Measurements from ENCODE around the gene SEC14L1.

Gene SEC14L1

DNA sequence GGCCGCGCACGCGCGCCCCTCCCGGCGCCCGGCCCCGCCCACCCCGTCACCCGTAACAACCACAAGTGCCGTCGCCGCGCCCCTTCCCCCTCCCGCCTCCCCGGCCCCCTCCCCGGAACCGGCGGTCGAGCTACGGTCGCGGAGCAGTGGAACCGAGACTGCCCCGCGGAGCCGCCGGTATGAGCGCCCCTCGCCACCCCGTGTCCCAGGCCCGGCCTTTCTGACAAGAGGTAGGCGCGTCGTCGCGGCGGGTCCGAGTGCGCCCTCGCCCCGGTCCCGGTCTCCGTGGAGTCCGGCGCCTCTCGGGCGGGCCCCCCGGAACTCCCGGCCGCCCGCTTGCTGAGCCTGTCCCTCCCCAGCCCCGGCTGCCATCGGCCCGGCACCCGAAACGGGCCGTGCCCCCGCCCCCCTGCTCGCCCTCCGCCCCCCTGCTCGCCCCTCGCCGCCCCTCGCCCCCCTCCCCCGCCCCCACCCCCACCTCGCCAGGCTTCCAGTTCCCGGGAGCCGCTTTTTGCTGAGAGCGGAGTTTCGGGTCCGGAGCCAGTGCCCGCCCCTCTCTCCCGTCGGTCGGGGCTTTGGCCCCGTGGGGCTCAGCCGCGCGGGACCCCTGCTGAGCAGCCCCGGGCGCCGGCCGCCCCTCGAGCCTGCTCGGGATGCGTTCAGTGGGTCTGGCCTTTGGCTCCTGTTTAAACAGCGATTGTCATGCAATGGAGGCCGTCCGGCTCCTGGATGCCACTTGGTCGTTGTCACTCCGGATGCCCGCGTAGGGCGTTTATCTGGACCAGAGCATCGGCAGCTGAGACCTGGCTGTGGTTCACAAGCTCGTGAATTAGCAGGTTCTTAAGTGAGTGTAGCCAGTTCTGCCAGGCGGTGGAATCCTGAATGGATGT, at the start of gene SEC14L1:
Gene SEC14L1 (plus strand): TSS at position 92 of the 890 bp plus-strand sequence. CDS start 2,628 bp downstream, outside the sequence.
- TF ChIP-seq, protein P1, sequence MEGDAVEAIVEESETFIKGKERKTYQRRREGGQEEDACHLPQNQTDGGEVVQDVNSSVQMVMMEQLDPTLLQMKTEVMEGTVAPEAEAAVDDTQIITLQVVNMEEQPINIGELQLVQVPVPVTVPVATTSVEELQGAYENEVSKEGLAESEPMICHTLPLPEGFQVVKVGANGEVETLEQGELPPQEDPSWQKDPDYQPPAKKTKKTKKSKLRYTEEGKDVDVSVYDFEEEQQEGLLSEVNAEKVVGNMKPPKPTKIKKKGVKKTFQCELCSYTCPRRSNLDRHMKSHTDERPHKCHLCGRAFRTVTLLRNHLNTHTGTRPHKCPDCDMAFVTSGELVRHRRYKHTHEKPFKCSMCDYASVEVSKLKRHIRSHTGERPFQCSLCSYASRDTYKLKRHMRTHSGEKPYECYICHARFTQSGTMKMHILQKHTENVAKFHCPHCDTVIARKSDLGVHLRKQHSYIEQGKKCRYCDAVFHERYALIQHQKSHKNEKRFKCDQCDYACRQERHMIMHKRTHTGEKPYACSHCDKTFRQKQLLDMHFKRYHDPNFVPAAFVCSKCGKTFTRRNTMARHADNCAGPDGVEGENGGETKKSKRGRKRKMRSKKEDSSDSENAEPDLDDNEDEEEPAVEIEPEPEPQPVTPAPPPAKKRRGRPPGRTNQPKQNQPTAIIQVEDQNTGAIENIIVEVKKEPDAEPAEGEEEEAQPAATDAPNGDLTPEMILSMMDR (IDR thresholded peaks at IDR 0.05): no peak

DNA sequence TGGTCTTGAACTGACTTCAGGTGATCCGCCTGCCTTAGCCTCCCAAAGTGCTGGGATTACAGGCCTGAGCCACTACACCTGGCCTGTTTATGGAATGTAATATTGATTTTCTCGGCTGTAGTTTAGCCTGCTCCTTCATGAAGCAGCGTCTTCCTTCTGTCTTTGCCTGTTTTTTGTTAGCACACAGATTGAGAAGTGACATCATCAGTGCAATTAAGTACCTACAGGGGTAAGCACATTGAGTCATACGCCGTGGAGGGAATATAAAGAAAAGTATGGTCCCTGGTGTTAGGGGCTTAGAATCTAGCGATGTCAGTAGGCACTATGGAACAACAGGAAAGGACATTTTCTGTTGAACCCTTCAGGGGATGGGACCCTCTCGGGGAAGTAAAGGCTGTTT, 48.7 kb upstream of the SEC14L1 start:
- TF ChIP-seq, protein P1 (IDR thresholded peaks at IDR 0.05): no peak

DNA sequence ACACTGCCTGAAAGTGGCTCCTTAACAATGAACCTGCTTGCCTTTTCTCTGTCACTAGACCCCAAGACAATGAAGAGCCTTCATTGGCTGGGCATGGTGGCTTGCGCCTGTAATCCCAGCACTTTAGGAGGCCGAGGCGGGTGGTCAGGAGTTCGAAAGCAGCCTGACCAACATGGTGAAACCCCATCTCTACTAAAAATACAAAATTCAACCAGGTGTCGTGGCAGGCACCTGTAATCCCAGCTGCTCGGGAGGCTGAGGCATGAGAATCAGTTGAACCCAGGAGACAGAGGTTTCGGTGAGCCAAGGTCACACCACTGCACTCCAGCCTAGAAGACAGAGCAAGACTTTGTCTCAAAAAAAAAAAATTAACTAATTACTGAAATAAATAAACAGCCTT, 45.3 kb upstream of the SEC14L1 start:
- TF ChIP-seq, protein P1 (IDR thresholded peaks at IDR 0.05): no peak

DNA sequence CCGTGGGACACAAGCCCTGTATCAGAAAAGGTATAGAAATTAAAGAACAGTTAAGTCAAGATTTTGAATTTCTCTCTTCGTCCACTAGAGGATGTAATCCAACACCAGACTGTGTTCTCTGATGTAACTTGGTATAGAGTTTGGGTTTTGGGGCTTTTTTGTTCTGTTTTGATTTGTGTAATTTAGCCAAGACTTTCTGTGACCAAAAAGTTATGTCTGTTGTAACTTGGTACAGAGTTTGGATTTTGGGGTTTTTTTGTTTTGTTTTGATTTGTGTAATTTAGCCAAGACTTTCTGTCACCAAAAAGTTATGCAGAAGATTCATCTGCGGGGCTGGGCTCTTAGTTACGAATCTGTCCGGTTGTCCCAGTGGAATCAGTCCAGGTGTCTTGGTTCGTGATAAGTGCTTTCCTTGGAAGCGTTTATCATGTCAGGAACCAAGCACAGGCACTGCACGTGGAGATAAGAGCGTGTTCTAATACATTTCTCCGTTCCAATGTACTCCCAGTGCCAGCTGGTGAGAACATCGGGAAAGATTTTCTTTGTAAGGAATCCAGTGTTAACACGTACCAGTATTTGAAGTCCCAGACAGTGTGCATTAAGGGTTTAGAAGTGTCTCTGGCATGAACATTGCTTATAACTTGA, 44.1 kb upstream of the SEC14L1 start:
- TF ChIP-seq, protein P1 (IDR thresholded peaks at IDR 0.05): peak; percentile 68

DNA sequence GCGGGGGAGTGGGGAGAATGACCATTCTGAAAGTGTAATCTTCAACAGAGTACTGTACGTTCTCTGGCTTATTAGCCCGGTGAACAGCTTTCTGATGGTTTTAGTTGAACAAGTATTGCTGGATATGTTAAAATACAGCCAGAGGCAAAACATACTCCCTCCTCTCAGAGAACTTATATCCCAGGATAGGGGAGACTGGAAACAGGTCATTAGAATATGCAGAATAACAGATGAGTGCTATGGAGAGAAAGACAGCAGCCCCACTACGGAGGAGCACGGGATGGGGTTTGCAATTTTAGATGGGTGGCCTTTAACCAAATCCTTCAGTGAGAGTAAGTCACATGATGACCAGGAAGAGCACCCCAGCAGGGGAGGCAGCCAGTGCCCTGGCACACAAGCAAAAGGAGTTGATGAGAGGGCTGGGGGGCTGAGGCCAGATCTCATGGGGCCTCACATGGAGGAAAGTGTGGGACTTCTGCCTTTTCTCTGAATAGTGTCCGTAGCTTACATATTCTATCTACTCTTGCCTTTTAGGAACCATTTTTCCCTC, 43.1 kb upstream of the SEC14L1 start:
- TF ChIP-seq, protein P1 (IDR thresholded peaks at IDR 0.05): no peak

DNA sequence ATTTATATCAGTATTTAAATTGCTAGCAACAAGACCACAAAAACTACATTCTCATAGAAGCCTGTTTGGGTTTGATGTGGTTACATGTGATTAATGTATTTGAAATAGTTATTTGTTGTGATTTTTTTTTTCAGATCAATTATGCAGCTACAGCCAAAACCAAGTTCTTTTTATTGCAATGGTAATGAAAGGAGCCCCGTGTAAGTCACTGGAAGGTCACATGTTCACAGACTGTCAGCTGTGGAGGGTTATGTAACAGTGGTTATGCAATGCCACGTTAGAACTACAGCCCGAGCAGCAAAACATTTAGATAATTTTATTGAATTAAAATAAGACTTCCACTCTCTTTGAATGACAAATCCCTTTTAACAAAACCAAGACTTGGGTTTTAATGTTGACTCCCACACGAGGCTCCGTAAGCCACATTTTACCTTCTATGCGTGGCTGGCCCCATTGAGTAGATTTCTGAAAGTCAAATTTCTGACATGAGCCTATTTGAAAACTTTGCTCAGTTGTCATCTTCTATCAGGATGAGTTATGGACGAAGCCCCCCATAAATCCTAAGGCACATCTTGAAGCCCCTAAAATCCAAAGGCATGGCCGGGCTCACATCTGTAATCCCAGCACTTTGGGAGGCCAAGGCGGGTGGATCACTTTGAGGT, 41.8 kb upstream of the SEC14L1 start:
- TF ChIP-seq, protein P1 (IDR thresholded peaks at IDR 0.05): no peak

DNA sequence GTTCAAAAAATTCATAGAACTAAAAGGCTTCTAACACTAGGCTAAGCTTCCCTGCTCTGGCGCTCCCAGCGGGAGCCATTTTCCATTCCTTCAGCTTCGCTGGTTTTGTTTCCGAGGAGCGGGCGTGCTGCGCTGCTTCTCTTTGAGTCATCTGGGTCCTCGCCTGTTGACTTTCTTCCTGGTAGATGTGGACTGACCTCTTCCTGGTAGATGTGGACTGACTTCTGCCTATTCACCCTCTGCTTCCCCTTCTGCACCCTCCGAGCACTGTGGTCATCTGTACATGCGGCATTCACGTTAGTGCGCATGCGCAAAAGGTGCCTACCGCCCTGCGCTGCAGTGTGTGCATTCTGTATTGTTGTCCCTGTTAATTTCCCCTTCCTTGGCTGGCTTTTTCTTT, 40.8 kb upstream of the SEC14L1 start:
- TF ChIP-seq, protein P1 (IDR thresholded peaks at IDR 0.05): no peak
